ENCODE results near the gene PDE4D. TPM values are rescaled to one million over a fixed set of nuclear protein-coding genes. Genes with fewer than 3 reads are reported as not detected.
A peak's percentile ranks its signal among the peaks of the same experiment; 100 is the strongest.

PDE4D gene
- total RNA-seq, 1 experiment from 2014 or later: 2.1 TPM

DNA sequence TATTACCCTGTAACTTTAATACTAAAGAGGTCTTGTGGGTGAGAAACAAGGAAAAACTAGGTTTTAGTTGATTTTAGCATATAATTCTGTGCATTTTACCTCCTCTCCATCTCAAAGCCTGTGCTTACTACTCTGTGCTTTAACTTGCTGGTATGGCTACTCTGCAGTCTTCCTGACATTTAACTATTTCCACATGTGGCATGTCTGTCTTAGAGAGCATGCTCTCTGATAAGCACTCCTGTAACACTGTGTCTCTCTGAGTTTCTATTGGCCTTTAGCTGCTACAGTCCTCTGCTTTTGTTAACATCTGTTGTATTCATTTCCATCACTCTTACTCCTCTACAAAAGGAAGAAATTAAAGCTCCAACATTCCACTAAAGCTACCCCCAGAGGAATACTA, 892.4 kb downstream of the PDE4D start:
- Histone ChIP-seq H3T11ph (ENCODE audit: low read length) (no peak overlapping the region), H3K4me1 (ENCODE audit: insufficient read depth, low read length) (peaks cover 7% of the 10 kb centered on the region; the same call in 1 of the 2 replicates), H2AK5ac (ENCODE audit: insufficient read length, low read length) (no peak overlapping the region), H2BK15ac (ENCODE audit: low read depth, low read length) (no peak overlapping the region), H3K14ac (ENCODE audit: insufficient read depth, low read length) (no peak overlapping the region), H4K8ac (replicated peaks; ENCODE audit: insufficient read length, low read depth, low read length) (no peak overlapping the region), H3K56ac (ENCODE audit: insufficient read length, low read depth, low read length) (no peak overlapping the region), H3K27me3 (ENCODE audit: insufficient read depth, low read length) (no peaks in the 10 kb centered on the region), H3K27ac (ENCODE audit: insufficient read length, low read depth, low read length) (no peak overlapping the region), H3K18ac (ENCODE audit: insufficient read length, low read depth, low read length) (no peak overlapping the region), H2BK120ac (ENCODE audit: low read depth, low read length, poor library complexity, severe bottlenecking) (no peak overlapping the region), H3K9me3 (ENCODE audit: control insufficient read depth, low read depth, low read length) (no peaks in the 10 kb centered on the region), H4K20me1 (ENCODE audit: control insufficient read depth, insufficient read depth, insufficient read length) (no peaks in the 10 kb centered on the region), H3K4ac (ENCODE audit: low read depth, low read length) (no peak overlapping the region), H3K9ac (ENCODE audit: extremely low read depth, insufficient read length, low read length) (no peak overlapping the region), H4K91ac (ENCODE audit: insufficient read length, low read depth, low read length) (no peak overlapping the region), H3K79me2 (ENCODE audit: insufficient read depth, low read length) (no peaks in the 10 kb centered on the region), H3K4me2 (ENCODE audit: insufficient read depth, insufficient read length, low read length) (no peak overlapping the region), H3K23ac (ENCODE audit: insufficient read length, low read depth, low read length) (no peak overlapping the region), H2BK20ac (ENCODE audit: low read depth, low read length, poor library complexity, severe bottlenecking) (no peak overlapping the region), H2BK5ac (ENCODE audit: insufficient read length, low read length) (no peak overlapping the region), H2BK12ac (ENCODE audit: insufficient read length, low read depth, low read length) (no peak overlapping the region), H3K23me2 (ENCODE audit: insufficient read length, low read depth, low read length, poor library complexity, severe bottlenecking) (no peaks in the 10 kb centered on the region), H3K79me1 (ENCODE audit: insufficient read depth, low read depth, low read length, poor library complexity, severe bottlenecking) (no peaks in the 10 kb centered on the region), H4K5ac (ENCODE audit: insufficient read length, low read depth, low read length) (no peak overlapping the region), H2AFZ (ENCODE audit: low read length) (no peak overlapping the region)
- H3K27ac Mint-ChIP-seq: 0 out of 7 replicates have a peak overlapping the region, but pooled peaks of 1 of the 3 experiments have one; percentile 0
- no peak for DNase-seq
- H3K4me3 Mint-ChIP-seq: no peak overlapping the region
- H3K4me1 Mint-ChIP-seq: peaks cover 30 to 51% of the 10 kb centered on the region in 2 experiments
- TF ChIP-seq, protein P1, sequence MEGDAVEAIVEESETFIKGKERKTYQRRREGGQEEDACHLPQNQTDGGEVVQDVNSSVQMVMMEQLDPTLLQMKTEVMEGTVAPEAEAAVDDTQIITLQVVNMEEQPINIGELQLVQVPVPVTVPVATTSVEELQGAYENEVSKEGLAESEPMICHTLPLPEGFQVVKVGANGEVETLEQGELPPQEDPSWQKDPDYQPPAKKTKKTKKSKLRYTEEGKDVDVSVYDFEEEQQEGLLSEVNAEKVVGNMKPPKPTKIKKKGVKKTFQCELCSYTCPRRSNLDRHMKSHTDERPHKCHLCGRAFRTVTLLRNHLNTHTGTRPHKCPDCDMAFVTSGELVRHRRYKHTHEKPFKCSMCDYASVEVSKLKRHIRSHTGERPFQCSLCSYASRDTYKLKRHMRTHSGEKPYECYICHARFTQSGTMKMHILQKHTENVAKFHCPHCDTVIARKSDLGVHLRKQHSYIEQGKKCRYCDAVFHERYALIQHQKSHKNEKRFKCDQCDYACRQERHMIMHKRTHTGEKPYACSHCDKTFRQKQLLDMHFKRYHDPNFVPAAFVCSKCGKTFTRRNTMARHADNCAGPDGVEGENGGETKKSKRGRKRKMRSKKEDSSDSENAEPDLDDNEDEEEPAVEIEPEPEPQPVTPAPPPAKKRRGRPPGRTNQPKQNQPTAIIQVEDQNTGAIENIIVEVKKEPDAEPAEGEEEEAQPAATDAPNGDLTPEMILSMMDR (conservative IDR thresholded peaks at IDR 0.05): no peak
- no peaks in the 10 kb centered on the region for H3K36me3 Mint-ChIP-seq (ENCODE audit: insufficient read depth in 1 of 3, low read depth in 3 of 3)
- no peaks in the 10 kb centered on the region for H3K9me3 Mint-ChIP-seq
- H3K27me3 Mint-ChIP-seq (ENCODE audit: low read depth): no peaks in the 10 kb centered on the region; the same call in 1 of the 2 replicates
